Measurements from ENCODE around the gene RAI14. TPM values are rescaled to one million over a fixed set of nuclear protein-coding genes. Genes with fewer than 3 reads are reported as not detected.
A peak's percentile ranks its signal among the peaks of the same experiment; 100 is the strongest.

Gene RAI14
- total and polyA plus RNA-seq, 4 experiments from 2014 or later: 0.15 to 2.6 (median 2.1) TPM

DNA sequence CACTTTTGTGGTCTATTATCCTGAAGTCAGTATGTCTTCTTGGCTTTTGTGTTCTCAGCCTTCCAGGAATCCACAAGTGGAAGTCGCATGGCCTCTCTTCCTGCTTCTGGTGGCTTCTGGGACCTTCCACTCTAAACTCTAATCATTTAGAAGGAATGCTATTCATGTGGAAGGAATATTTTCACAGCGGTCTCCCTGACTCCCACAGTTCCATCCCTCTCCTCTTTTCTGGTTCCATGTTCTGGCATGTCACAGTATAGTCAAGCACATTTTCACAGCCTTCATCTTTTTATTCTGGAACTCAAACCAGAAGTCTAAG, 7.3 kb upstream of the RAI14 start:
- CTCF ChIA-PET (ENCODE audit: partially characterized antibody): no interaction called here
- H3K27me3 Mint-ChIP-seq: peaks cover 11 to 12% of the 10 kb centered on the region in 2 donors
- H3K36me3 Mint-ChIP-seq: no peaks in the 10 kb centered on the region
- H3K27ac ChIP-seq (ENCODE audit: low read depth, low read length): no peak overlapping the region
- intact Hi-C loops (cut with micrococcal nuclease): no loop called here
- no peaks in the 10 kb centered on the region for H3K4me1 ChIP-seq (ENCODE audit: insufficient read depth, low read length)
- H3K36me3 ChIP-seq (ENCODE audit: insufficient read depth, low read length): no peaks in the 10 kb centered on the region
- H3K4me3 Mint-ChIP-seq: no peak overlapping the region
- H3K4me3 ChIP-seq (ENCODE audit: low read length in 2 of 2): no peak overlapping the region
- H3K27me3 ChIP-seq (ENCODE audit: insufficient read depth, low read length): no peaks in the 10 kb centered on the region
- H3K9me3 Mint-ChIP-seq: peaks cover 0 to 2% (median 0%) of the 10 kb centered on the region in 8 donors
- peak overlapping the region in 1 of 7 donors; percentile 59 for H3K27ac Mint-ChIP-seq
- H3K9me3 ChIP-seq (ENCODE audit: control insufficient read depth in 1 of 2, low read length in 2 of 2): no peaks in the 10 kb centered on the region
- no peak for DNase-seq
- POLR2A ChIA-PET (ENCODE audit: partially characterized antibody): no interaction called here
- H3K4me1 Mint-ChIP-seq: no peaks in the 10 kb centered on the region

DNA sequence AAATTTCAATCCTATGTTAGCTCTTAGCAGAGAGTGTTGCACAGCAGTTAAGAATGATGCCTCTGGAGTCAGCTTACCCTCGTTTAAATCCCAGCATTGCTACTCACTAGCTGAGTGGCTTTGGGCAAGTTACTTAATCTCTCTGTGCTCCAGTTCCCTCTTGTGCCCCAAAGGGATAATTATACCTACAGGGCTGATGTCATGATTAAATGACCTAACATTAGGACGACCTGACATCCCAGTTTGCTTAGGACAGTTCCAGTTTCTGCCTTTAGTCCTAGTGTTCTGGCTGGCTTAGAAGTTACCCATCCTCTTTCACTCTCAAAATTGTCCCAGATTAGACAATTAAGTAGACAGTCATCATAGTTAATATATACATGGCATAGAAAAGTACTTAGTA, 4.3 kb upstream of the RAI14 start:
- POLR2A ChIA-PET (ENCODE audit: partially characterized antibody): no interaction called here
- H3K4me3 ChIP-seq (ENCODE audit: low read length in 2 of 2): no peak overlapping the region
- H3K4me1 ChIP-seq (ENCODE audit: insufficient read depth, low read length): peaks cover 6% of the 10 kb centered on the region
- Mint-ChIP-seq H3K4me3 (no peak overlapping the region), H3K4me1 (peaks cover 5 to 16% (median 11%) of the 10 kb centered on the region in 4 donors), H3K36me3 (peaks cover 0 to 4% of the 10 kb centered on the region in 2 donors), H3K27me3 (peaks cover 4 to 18% of the 10 kb centered on the region in 2 donors), H3K27ac (no peak overlapping the region), H3K9me3 (peaks cover 0 to 1% (median 0%) of the 10 kb centered on the region in 8 donors)
- no peaks in the 10 kb centered on the region for H3K27me3 ChIP-seq (ENCODE audit: insufficient read depth, low read length)
- H3K36me3 ChIP-seq (ENCODE audit: insufficient read depth, low read length): no peaks in the 10 kb centered on the region
- no peak for DNase-seq
- CTCF ChIA-PET (ENCODE audit: partially characterized antibody): no interaction called here
- no peaks in the 10 kb centered on the region for H3K9me3 ChIP-seq (ENCODE audit: control insufficient read depth in 1 of 2, low read length in 2 of 2)
- intact Hi-C loops (cut with micrococcal nuclease): loop anchor here (10.0 kb wide), 1 partner anchor 273 kb away; the partner anchor contains the start of gene DNAJC21
- no peak overlapping the region for H3K27ac ChIP-seq (ENCODE audit: low read depth, low read length)

DNA sequence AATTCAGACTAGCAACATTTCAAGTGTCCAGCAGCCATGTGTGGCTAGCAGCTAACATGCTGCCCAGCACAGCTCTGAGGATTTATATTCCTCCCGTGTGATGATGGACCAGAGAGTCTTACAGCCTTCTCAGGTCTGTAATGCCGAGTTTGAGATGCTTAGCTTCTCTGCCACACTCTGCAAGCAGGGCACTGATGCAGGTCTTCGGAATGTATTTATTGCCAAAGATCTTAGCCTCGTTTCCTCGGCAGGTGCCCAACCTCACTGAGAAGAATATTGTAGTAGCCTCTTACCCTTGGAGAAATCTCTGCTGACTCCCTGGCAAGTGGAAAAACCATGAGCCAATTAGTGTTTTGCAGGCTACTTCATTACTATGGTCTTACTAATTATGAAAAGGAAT, 3.7 kb upstream of the RAI14 start:
- ChIA-PET POLR2A (ENCODE audit: partially characterized antibody) (no interaction called here), CTCF (ENCODE audit: partially characterized antibody) (no interaction called here)
- H3K27ac ChIP-seq (ENCODE audit: low read depth, low read length): no peak overlapping the region
- H3K36me3 ChIP-seq (ENCODE audit: insufficient read depth, low read length): no peaks in the 10 kb centered on the region
- H3K4me3 ChIP-seq (ENCODE audit: low read length in 2 of 2): no peak overlapping the region
- Mint-ChIP-seq H3K4me3 (no peak overlapping the region), H3K27ac (no peak overlapping the region), H3K4me1 (peaks cover 6 to 18% (median 16%) of the 10 kb centered on the region in 4 donors), H3K36me3 (peaks cover 0 to 4% of the 10 kb centered on the region in 2 donors), H3K27me3 (peaks cover 4 to 19% of the 10 kb centered on the region in 2 donors), H3K9me3 (peaks cover 0 to 3% (median 0%) of the 10 kb centered on the region in 8 donors)
- peaks cover 11% of the 10 kb centered on the region for H3K4me1 ChIP-seq (ENCODE audit: insufficient read depth, low read length)
- no peaks in the 10 kb centered on the region for H3K9me3 ChIP-seq (ENCODE audit: control insufficient read depth in 1 of 2, low read length in 2 of 2)
- no peak for DNase-seq
- intact Hi-C loops (cut with micrococcal nuclease): loop anchor here (10.0 kb wide), 1 partner anchor 272 kb away; the partner anchor contains the start of gene DNAJC21
- H3K27me3 ChIP-seq (ENCODE audit: insufficient read depth, low read length): peaks cover 2% of the 10 kb centered on the region

DNA sequence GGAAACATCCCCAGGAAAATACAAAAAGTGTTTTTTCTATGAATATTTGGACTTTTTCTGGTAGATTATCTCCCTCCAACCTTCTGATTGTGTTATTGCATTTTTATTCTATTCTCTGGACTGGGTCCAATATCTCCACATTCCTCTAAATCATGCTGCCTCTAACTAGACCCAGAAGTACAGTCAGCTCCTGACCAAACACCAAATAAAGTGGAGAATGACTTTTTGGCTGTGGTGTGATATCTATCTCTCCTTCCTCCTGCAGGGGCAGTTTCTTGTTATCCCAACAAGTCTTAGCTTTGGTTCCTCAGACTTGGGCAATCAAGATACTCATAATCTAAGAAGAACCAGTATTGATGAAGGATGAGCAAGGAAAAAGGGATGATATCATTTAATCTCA, 3.2 kb upstream of the RAI14 start:
- Mint-ChIP-seq H3K4me1 (peaks cover 10 to 23% (median 20%) of the 10 kb centered on the region in 4 donors), H3K4me3 (no peak overlapping the region), H3K27me3 (peaks cover 6 to 23% of the 10 kb centered on the region in 2 donors), H3K9me3 (peaks cover 0 to 4% (median 0%) of the 10 kb centered on the region in 8 donors), H3K27ac (no peak overlapping the region), H3K36me3 (peaks cover 0 to 4% of the 10 kb centered on the region in 2 donors)
- no peak for DNase-seq
- no peak overlapping the region for H3K4me3 ChIP-seq (ENCODE audit: low read length in 2 of 2)
- H3K27ac ChIP-seq (ENCODE audit: low read depth, low read length): no peak overlapping the region
- intact Hi-C loops (cut with micrococcal nuclease): loop anchor here (10.0 kb wide), 1 partner anchor 272 kb away; the partner anchor contains the start of gene DNAJC21
- POLR2A ChIA-PET (ENCODE audit: partially characterized antibody): no interaction called here
- H3K27me3 ChIP-seq (ENCODE audit: insufficient read depth, low read length): peaks cover 6% of the 10 kb centered on the region
- H3K9me3 ChIP-seq (ENCODE audit: control insufficient read depth in 1 of 2, low read length in 2 of 2): no peaks in the 10 kb centered on the region
- no peaks in the 10 kb centered on the region for H3K36me3 ChIP-seq (ENCODE audit: insufficient read depth, low read length)
- CTCF ChIA-PET (ENCODE audit: partially characterized antibody): no interaction called here
- H3K4me1 ChIP-seq (ENCODE audit: insufficient read depth, low read length): peaks cover 15% of the 10 kb centered on the region

DNA sequence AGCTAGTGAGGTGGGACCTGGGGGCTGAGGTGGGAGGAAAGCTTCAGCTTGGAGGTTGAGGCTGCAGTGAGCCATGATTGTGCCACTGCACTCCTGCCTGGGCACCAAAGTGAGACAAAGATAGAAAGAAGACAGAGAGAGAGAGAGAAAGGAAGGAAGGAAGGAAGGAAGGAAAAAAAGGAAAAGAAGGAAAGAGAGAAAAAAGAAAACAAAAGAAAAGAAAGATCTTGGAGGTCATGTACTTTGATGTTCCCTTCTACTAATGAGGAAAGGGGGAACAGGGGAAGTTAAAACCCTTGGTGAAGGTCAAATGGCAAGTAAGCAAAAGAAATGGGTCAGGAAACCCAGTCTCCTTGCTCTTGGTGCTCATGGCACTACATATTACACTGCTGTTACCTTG, 2.4 kb upstream of the RAI14 start:
- Histone ChIP-seq H3K4me3 (ENCODE audit: low read length in 2 of 2) (no peak overlapping the region), H3K4me1 (ENCODE audit: insufficient read depth, low read length) (peaks cover 15% of the 10 kb centered on the region), H3K27ac (ENCODE audit: low read depth, low read length) (no peak overlapping the region), H3K36me3 (ENCODE audit: insufficient read depth, low read length) (no peaks in the 10 kb centered on the region), H3K9me3 (ENCODE audit: control insufficient read depth in 1 of 2, low read length in 2 of 2) (no peaks in the 10 kb centered on the region), H3K27me3 (ENCODE audit: insufficient read depth, low read length) (peaks cover 6% of the 10 kb centered on the region)
- CTCF ChIA-PET (ENCODE audit: partially characterized antibody): no interaction called here
- Mint-ChIP-seq H3K36me3 (peaks cover 0 to 4% of the 10 kb centered on the region in 2 donors), H3K27me3 (peaks cover 3 to 21% of the 10 kb centered on the region in 2 donors), H3K9me3 (peaks cover 0 to 4% (median 0%) of the 10 kb centered on the region in 8 donors), H3K27ac (no peak overlapping the region), H3K4me3 (peak overlapping the region in 1 of 8 donors; percentile 68), H3K4me1 (peaks cover 10 to 25% (median 22%) of the 10 kb centered on the region in 4 donors)
- POLR2A ChIA-PET (ENCODE audit: partially characterized antibody): no interaction called here
- DNase-seq: no peak
- intact Hi-C loops (cut with micrococcal nuclease): loop anchor here (2.0 to 10.0 kb wide), 2 partner anchors 185 to 271 kb away; partner anchors contain the start of genes DNAJC21 and TTC23L

DNA sequence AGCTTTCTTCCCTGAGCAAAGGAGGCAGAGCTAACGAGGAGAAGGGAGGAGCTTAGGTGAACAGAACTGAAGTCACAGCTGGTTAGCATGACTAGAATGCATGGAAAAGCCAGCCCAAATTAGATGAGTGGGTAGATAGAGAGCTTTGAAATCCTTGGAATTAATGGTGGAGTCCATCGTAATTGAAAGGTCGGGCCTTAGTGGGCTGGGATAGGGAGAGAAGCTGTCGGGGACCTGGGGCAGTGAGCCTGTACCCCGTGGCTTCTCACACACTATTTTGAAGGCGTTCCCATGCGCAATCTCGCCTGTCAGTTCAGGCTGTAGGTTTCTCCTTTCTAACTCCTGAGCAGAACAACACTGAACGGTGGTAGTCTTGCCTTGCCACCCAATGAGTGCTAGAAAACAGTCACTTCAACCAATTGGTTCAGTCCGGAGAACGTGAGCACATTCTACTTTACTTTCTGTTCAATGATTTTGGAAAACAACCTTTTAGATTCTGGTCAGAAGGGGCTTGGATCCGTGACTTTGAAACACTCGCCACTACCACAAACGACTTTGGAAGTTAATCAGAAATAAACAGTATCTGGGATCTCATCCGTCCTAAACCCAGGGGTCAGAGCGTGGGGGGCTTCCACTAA, 655 bp upstream of the RAI14 start:
- peak overlapping the region; percentile 11 for H3K27ac ChIP-seq (ENCODE audit: low read depth, low read length)
- peak overlapping the region; percentile 85 to 98 (median 95) for H3K4me3 Mint-ChIP-seq

DNA sequence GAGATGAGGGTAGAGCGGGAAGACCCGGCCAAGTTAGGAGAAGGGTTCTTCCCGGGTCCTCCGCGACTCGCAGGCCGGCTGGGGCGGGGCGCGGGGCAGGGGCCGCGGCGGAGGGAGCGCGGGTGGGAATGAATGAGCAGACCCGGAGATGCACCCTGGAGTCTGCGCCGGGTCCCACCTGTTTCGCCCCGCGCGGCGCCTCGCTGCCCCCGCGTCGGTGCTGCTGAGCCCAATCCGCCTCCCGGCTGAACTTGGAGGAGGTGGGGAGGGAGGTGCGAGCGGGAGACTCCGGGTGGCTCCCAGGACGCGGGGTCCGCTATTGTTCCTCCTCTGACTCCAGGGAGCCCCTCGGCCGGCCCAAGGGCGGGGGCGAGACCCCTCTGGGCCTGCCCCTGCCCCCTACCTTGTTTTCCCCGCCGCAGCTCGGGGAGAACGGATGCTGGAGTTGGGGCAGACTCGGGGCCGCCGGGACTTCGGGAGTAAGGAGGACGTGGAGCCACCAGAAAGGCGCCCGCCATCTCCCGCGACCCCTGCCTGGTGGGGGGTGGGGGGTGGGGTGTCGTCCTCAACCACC, 659 bp downstream of the RAI14 start:
- peak overlapping the region in 1 of 2 donors; percentile 62 for H3K4me3 ChIP-seq (ENCODE audit: low read length in 2 of 2)
- Mint-ChIP-seq H3K36me3 (peaks cover 0 to 4% of the 10 kb centered on the region in 2 donors), H3K4me1 (peaks cover 12 to 28% (median 22%) of the 10 kb centered on the region in 4 donors), H3K27me3 (peaks cover 5 to 29% of the 10 kb centered on the region in 2 donors), H3K4me3 (peak overlapping the region; percentile 76 to 86 (median 82)), H3K27ac (peak overlapping the region in 1 of 7 donors; percentile 4), H3K9me3 (peaks cover 0 to 3% (median 0%) of the 10 kb centered on the region in 8 donors)
- H3K4me1 ChIP-seq (ENCODE audit: insufficient read depth, low read length): peaks cover 15% of the 10 kb centered on the region
- CTCF ChIA-PET (ENCODE audit: partially characterized antibody): no interaction called here
- no peaks in the 10 kb centered on the region for H3K9me3 ChIP-seq (ENCODE audit: control insufficient read depth in 1 of 2, low read length in 2 of 2)
- no peak overlapping the region for H3K27ac ChIP-seq (ENCODE audit: low read depth, low read length)
- peak in 2 of 5 donors; percentile 2 to 9 for DNase-seq
- H3K36me3 ChIP-seq (ENCODE audit: insufficient read depth, low read length): no peaks in the 10 kb centered on the region
- intact Hi-C loops (cut with micrococcal nuclease): loop anchor here (10.0 kb wide), 1 partner anchor 268 kb away; the partner anchor contains the start of gene DNAJC21
- POLR2A ChIA-PET (ENCODE audit: partially characterized antibody): no interaction called here
- peaks cover 6% of the 10 kb centered on the region for H3K27me3 ChIP-seq (ENCODE audit: insufficient read depth, low read length)

More for the DNA sequence above, 655 bp upstream of the RAI14 start:
- Mint-ChIP-seq H3K9me3 (peaks cover 0 to 3% (median 0%) of the 10 kb centered on the region in 8 donors), H3K36me3 (peaks cover 0 to 4% of the 10 kb centered on the region in 2 donors), H3K27ac (peak overlapping the region; percentile 72 to 97 (median 87)), H3K27me3 (peaks cover 5 to 24% of the 10 kb centered on the region in 2 donors), H3K4me1 (peaks cover 12 to 28% (median 22%) of the 10 kb centered on the region in 4 donors)
- H3K4me3 ChIP-seq (ENCODE audit: low read length in 2 of 2): peak overlapping the region; percentile 55 to 77
- H3K36me3 ChIP-seq (ENCODE audit: insufficient read depth, low read length): no peaks in the 10 kb centered on the region
- peaks cover 6% of the 10 kb centered on the region for H3K27me3 ChIP-seq (ENCODE audit: insufficient read depth, low read length)
- ChIA-PET CTCF (ENCODE audit: partially characterized antibody) (interaction anchor here (0.7 kb wide), 1 partner anchor 21 kb away, joined by 3 read pairs; no protein-coding TSS in a partner anchor), POLR2A (ENCODE audit: partially characterized antibody) (no interaction called here)
- H3K9me3 ChIP-seq (ENCODE audit: control insufficient read depth in 1 of 2, low read length in 2 of 2): no peaks in the 10 kb centered on the region
- intact Hi-C loops (cut with micrococcal nuclease): loop anchor here (2.0 to 10.0 kb wide), 2 partner anchors 183 to 269 kb away; partner anchors contain the start of genes DNAJC21 and TTC23L
- DNase-seq: peak; percentile 25 to 50 (median 48)
- H3K4me1 ChIP-seq (ENCODE audit: insufficient read depth, low read length): peaks cover 15% of the 10 kb centered on the region
